Stimulated activated naive CD8-positive, alpha-beta T cell treated with anti-CD3 and anti-CD28 coated beads, Interleukin-15, amount 100 ng/mL, for 72 hours (primary cell): ENCODE measurements around the gene RNF224.

Experiments
- ATAC-seq: fragments of 150-1000 bp; cut with Tn5 transposase; 2 replicates; pipeline ENCODE4 v1.10.0; 2021; ENCODE audit warnings: mild to moderate bottlenecking, moderate library complexity
- DNase-seq, 2 donors: peaks; one replicate each; pipeline ENCODE4 v3.0.0; 2021 to 2022
- H3K27ac Mint-ChIP-seq, 2 donors: one replicate each; pipeline ENCODE4 v1.8.0; 2022; ENCODE audit warnings: mild to moderate bottlenecking in 2 of 2, mixed read lengths in 2 of 2, moderate library complexity in 2 of 2
- H3K27me3 Mint-ChIP-seq: one replicate; pipeline ENCODE4 v1.8.0; 2022; ENCODE audit warnings: mixed read lengths
- H3K4me1 Mint-ChIP-seq: one replicate; pipeline ENCODE4 v1.8.0; 2022; ENCODE audit warnings: mild to moderate bottlenecking, mixed read lengths
- H3K4me3 Mint-ChIP-seq, 2 donors: one replicate each; pipeline ENCODE4 v1.8.0; 2022; ENCODE audit warnings: mild to moderate bottlenecking in 2 of 2, mixed read lengths in 2 of 2, moderate library complexity in 1 of 2
- H3K9me3 Mint-ChIP-seq, 2 donors: one replicate each; pipeline ENCODE4 v1.8.0; 2022; ENCODE audit warnings: mixed read lengths in 2 of 2

Gene RNF224

DNA sequence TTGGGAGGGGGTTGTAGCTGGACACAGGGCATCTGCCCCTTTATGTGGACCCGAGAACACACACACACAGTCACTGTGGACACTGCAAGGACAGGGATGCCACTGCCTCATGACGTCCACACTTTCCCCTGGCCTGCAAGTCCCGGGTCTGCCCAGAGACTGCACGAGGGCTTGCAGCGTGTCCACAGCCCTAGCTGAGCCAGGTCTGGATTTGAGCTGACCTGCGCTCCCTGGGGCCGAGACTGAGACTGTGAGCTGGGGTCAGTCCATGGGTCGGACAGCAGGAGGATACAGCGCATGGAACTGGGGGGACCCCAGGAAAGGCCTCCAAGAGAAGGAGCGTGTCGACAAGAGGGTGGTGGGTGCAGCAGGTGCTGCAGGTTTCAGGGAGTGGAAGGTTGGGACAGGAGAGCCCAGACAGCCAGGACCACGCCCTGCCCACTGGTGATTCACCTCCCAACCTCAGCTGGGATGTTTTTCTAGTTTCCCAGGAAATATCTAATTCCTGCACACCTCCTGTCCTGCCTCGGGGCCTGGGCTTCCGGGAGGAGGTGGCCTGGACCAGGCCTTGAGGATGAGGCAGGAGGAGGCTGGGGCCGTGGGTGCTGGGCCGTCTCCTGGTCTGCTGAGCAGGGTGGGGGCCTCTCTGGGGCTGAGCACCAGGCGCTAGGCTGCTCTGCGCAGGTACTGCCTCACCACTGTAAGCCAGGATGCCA lies 806 bp upstream of the RNF224 start:
- no peak for ATAC-seq
- no peak overlapping the region for H3K27ac Mint-ChIP-seq
- no peaks in the 10 kb centered on the region for H3K9me3 Mint-ChIP-seq
- peaks cover 30% of the 10 kb centered on the region for H3K4me1 Mint-ChIP-seq
- H3K4me3 Mint-ChIP-seq = no peak overlapping the region
- peaks cover 28% of the 10 kb centered on the region for H3K27me3 Mint-ChIP-seq
- DNase-seq = no peak

DNA sequence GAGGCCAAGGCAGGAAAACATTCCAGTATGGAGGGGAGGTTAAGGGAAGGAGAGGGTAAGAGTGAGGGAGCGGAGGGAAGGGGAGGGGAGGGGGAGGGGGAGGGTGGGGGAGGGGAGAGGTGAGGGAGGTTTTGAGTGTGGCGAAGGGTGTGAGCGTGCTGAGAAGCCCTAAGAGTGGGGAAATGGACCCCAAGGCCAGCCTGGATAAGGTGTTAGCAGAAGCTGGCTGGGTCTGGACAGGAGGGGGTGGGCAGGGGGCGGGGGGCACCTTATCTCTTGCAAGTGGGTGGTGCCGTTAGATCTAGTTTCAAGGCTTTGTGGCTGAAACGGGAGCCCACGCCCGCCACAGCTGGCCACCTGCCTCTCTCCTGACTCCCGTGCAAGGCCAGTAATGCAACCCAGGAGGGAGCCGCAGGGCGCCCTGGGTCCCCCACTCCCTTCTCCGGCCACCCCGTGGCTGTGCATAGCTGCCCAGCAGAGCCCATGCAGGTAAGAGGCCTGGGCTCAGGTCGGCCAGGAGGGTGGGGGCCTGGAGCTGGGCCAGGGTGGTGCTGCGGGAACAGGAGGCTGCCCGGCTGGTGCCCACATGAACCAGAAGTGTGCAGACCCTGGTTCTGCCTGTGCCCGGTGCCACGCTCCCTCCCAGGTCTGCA lies 677 bp downstream of the RNF224 start:
- Mint-ChIP-seq H3K4me1 (peaks cover 26% of the 10 kb centered on the region), H3K4me3 (no peak overlapping the region), H3K9me3 (no peaks in the 10 kb centered on the region), H3K27ac (peak overlapping the region in 1 of 2 donors; percentile 57), H3K27me3 (peaks cover 38% of the 10 kb centered on the region)
- ATAC-seq (no peak), DNase-seq (no peak)

DNA sequence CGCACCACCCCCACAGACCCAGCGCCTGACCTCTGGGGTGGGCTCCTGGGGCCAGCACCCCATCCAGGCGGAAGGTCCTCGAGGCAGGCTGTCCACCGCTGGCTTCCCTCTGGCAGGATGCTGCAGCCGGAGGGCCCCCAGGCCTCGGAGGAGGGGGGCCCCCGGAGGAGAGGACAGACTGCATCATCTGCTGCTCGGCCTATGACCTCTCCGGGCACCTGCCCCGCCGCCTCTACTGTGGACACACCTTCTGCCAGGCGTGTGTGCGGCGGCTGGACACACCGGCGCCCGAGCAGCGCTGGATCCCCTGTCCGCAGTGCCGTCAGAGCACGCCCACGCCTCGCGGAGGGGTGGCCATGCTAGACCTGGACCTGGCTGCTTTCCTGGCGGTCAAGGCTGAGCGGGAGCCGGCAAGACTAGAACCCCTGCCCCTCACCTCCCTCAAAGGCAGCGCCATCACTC lies 1.2 kb downstream of the RNF224 start:
- DNase-seq (no peak), ATAC-seq (no peak)
- Mint-ChIP-seq H3K27ac (no peak overlapping the region), H3K4me1 (peaks cover 24% of the 10 kb centered on the region), H3K9me3 (no peaks in the 10 kb centered on the region), H3K4me3 (no peak overlapping the region), H3K27me3 (peaks cover 38% of the 10 kb centered on the region)

DNA sequence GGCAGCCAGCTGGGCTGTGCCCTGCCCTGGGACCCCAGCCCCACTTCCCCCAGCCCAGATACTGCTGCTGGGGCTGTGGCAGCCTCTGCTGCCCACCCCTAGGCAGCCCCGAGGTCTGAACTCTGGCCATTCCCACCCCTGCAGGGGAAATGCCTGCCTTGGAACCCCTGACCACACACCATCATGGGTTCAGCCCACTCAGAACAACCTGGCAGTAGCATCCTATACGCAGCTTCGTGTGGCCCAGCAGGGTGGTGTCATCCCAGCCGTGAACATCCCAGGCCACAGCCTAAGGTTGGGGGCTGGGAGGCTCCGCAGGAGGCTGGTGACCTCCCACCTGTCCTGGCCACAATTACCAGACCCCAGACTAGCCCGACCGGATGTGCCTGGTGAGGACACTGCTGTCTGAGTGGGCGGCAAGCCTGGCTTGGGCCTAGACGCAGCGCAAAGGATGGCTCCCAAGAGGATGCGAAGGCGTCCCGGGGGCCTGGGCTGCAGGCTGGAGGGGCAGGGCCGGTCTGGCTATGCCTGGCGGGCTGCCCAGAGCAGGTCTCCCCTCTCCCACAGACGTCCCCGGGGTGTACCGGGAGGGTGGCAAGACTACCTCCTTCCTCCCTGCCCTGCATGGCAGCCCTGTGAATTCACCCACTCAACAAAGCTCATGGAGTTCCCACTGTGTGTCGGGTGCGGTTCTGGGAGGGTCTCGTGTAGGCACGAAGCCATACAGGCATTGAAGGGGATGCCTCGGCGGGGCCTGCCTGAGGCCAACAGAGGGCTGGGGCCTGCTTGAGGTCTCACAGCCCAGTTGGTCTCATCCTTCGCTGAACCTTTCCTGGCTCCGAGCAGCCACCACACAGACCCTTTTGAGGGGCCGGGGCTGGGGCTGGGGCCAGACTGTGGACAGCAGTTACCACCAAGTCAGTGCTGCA lies 1.9 kb downstream of the RNF224 start:
- no peak for DNase-seq
- H3K4me3 Mint-ChIP-seq = no peak overlapping the region
- peaks cover 41% of the 10 kb centered on the region for H3K27me3 Mint-ChIP-seq
- H3K27ac Mint-ChIP-seq = no peak overlapping the region
- H3K9me3 Mint-ChIP-seq = no peaks in the 10 kb centered on the region
- no peak for ATAC-seq
- peaks cover 19% of the 10 kb centered on the region for H3K4me1 Mint-ChIP-seq

DNA sequence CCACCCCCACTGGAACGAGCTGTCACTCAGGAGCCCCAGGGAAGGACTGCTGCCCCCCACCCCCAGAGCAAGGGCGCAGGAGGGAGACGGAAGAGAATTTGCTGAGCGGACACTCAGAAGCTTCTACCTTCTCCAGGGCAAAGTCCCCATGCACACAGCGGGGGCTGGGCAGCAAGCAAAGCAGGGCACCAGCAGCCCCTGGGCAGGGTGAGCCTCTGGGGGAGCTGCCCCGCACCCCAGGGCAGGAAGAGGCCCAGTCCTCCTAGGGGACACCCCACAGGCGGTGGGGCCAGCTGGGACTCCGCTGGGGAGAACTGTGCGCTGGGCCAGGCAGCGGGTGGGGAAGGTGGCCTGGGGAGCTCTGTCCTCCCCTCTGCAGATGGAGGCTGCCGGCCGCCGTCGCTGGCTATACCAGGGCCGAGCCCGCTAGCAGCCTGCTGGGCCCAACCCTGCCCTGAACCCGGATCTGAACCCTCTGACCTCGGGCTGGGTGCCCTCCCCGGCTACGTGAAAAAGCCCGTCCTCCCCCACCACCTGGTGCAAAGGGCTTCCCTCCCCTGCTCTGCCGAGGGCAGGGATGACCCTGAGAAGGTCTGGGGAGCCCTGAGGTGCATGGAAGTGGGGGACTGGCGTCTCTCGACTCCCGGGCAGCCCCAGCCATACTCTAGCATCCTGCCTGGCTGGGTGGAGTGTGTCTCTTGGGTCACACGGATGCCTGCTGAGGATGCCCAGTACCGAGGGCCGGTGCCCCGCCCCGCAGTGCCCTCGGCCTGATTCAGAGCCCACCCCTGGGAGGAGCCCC lies 2.8 kb downstream of the RNF224 start:
- Mint-ChIP-seq H3K4me1 (peaks cover 17% of the 10 kb centered on the region), H3K27me3 (peaks cover 49% of the 10 kb centered on the region)
- DNase-seq = no peak

DNA sequence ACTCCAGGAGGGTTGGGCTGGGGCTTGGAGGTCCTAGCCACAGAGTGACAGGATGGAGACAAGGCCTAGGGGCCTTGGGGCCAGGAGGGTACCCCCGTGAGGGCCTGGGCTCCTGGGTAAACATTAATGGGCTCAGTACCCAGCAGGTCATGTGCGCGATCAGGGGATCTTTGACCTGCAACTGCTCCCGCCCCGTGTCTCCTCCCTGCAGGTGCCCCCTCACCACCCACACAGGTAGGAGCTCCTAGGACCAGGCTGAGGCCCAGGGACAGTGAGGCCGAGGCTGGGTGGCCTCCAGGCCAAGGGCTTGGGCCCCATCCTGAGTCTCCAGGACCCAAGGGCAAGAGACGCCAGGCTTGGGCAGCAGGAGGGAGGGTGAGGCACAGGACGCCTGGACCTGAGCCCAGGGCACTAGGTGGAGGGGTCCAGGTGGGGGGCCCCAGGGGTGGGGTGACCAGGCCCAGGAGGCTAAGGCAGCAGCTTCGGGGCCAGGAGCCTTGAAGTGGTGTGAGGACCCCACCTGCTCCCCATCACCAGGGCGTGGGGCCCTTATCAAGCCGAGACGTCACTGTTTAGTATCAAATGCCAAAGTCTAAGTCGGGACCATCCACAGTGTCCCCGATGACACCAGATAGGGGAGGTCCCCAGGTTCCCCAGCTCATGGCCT lies 3.5 kb downstream of the RNF224 start, which contains the start of gene SLC34A3:
SLC34A3 (plus strand) TSS at position 197 of the 667 bp plus-strand sequence. CDS start 802 bp downstream, outside the sequence.
- no peak for ATAC-seq
- H3K4me3 Mint-ChIP-seq = no peak within 1 kb of the TSS
- no peak for DNase-seq
- peaks cover 55% of the 10 kb centered on the region for H3K27me3 Mint-ChIP-seq
- no peak within 1 kb of the TSS for H3K27ac Mint-ChIP-seq
- peaks cover 16% of the 10 kb centered on the region for H3K4me1 Mint-ChIP-seq
- H3K9me3 Mint-ChIP-seq = no peaks in the 10 kb centered on the region

More for the DNA sequence above, 2.8 kb downstream of the RNF224 start:
- no peak for ATAC-seq
- Mint-ChIP-seq H3K27ac (no peak overlapping the region), H3K9me3 (no peaks in the 10 kb centered on the region), H3K4me3 (no peak overlapping the region)

DNA sequence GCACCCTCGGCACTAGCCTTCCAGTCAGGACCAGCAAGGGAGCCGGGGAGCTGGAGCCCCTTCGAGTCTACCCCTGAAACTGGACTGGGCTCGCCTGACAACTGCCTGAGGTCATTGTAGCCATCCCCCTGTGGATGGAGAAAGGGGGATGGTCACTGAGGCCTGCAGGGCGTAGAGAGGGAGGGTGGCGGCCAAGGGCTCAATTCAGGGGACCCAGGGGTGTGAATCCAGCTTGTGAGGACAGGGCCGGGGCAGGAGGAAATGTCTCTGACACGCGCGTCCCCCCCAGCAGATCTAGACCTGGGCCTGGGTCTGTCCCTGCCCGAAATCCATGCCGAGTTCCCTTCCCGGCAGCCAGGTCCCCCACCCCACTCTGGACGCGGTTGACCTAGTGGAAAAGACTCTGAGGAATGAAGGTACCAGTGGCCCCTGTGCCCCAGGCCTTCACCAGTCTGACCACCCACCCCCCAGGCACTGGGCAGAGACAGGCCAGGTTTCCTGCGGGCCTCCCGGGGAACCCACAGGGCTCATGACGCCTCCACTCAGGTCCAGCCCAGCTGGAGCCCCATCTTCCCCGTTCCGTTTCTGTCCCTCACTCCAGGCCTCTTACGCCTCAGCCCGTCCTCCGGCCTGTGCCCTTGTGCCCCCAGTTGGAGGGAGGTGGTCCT lies 4.2 kb downstream of the RNF224 start:
- Mint-ChIP-seq H3K4me3 (no peak overlapping the region), H3K27me3 (peaks cover 55% of the 10 kb centered on the region), H3K9me3 (no peaks in the 10 kb centered on the region), H3K4me1 (peaks cover 21% of the 10 kb centered on the region), H3K27ac (peak overlapping the region in 1 of 2 donors; percentile 59)
- DNase-seq (no peak), ATAC-seq (no peak)

DNA sequence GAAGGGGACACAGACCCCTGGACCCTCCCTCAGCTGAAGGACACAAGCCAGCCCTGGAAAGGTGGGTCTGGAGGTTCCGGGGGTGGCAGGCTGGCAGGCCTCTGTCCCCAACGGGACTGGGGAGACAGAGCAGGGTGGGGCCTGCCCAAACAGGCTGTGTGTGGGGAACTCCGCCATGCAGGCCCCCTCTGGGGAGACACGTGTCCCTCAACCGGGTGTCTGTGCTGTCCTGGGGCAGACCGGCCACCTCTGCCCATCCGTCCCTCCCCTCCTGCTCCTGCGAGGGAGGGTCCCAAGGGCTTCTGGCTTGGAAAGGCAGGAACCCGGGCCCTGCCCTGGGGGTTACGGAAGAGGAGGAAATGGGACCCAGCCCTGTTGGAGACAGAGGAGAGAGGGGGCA lies 4.8 kb downstream of the RNF224 start:
- DNase-seq (no peak), ATAC-seq (no peak)
- Mint-ChIP-seq H3K4me1 (peaks cover 27% of the 10 kb centered on the region), H3K27ac (no peak overlapping the region), H3K9me3 (no peaks in the 10 kb centered on the region), H3K4me3 (no peak overlapping the region), H3K27me3 (peaks cover 55% of the 10 kb centered on the region)

DNA sequence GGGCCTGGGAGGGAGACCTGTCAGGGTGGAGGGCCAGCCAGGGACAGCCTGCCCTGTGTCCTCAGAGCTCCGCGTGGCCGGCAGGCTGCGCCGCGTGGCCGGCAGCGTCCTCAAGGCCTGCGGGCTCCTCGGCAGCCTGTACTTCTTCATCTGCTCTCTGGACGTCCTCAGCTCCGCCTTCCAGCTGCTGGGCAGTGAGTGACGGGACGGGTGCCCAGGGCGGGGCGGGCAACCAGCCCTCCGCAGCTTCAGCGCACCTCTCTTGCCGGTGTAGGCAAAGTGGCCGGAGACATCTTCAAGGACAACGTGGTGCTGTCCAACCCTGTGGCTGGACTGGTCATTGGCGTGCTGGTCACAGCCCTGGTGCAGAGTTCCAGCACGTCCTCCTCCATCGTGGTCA lies 5.2 kb downstream of the RNF224 start:
- Mint-ChIP-seq H3K9me3 (no peaks in the 10 kb centered on the region), H3K27me3 (peaks cover 51% of the 10 kb centered on the region), H3K27ac (no peak overlapping the region), H3K4me1 (peaks cover 27% of the 10 kb centered on the region), H3K4me3 (no peak overlapping the region)
- DNase-seq (no peak), ATAC-seq (no peak)

DNA sequence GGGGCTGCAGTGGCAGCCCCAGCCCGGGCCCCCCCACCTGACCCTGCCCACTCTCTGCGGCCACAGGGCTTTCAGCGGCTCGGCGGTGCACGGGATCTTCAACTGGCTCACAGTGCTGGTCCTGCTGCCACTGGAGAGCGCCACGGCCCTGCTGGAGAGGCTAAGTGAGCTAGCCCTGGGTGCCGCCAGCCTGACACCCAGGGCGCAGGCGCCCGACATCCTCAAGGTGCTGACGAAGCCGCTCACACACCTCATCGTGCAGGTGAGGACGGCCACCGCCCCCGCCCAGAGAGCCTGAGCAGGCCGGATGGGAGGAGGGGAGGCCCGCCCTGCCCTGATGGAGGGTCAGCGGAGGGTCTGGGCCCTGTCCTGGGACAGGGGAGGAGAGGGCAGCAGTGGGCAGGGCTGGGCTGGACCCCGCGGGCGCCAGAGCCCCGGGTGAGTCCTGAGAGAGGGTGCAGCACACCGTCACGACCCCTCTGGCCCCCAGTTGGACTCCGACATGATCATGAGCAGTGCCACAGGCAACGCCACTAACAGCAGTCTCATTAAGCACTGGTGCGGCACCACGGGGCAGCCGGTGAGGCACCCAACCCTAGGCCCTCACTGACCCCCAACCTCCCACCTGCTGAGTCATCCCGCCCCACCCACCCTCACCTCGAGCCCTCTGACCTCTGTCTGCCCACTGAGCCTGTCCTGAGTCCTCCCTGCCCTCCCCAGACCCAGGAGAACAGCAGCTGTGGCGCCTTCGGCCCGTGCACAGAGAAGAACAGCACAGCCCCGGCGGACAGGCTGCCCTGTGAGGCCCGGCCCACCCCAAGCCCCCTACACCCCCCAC lies 6.1 kb downstream of the RNF224 start:
- Mint-ChIP-seq H3K27me3 (peaks cover 46% of the 10 kb centered on the region), H3K4me1 (peaks cover 32% of the 10 kb centered on the region)
- no peak for ATAC-seq

DNA sequence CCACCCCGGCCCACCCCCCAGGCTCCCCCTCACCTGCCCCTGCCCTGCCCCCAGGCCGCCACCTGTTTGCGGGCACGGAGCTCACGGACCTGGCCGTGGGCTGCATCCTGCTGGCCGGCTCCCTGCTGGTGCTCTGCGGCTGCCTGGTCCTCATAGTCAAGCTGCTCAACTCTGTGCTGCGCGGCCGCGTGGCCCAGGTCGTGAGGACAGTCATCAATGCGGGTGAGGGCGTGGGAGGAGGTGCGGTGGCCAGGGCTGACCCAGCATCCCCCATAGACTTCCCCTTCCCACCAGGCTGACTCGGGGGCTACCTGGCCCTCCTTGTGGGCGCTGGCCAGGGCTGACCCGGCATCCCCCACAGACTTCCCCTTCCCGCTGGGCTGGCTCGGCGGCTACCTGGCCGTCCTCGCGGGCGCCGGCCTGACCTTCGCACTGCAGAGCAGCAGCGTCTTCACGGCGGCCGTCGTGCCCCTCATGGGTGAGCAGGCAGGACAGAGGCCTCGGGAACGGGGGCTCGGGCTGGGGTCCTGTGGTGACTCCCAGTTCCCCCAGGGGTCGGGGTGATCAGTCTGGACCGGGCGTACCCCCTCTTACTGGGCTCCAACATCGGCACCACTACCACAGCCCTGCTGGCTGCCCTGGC lies 6.9 kb downstream of the RNF224 start:
- Mint-ChIP-seq H3K4me3 (no peak overlapping the region), H3K27ac (no peak overlapping the region), H3K9me3 (no peaks in the 10 kb centered on the region), H3K4me1 (peaks cover 40% of the 10 kb centered on the region), H3K27me3 (peaks cover 41% of the 10 kb centered on the region)
- ATAC-seq (no peak), DNase-seq (no peak)

More for the DNA sequence above, 6.1 kb downstream of the RNF224 start:
- no peak overlapping the region for H3K27ac Mint-ChIP-seq
- no peaks in the 10 kb centered on the region for H3K9me3 Mint-ChIP-seq
- no peak for DNase-seq
- no peak overlapping the region for H3K4me3 Mint-ChIP-seq

DNA sequence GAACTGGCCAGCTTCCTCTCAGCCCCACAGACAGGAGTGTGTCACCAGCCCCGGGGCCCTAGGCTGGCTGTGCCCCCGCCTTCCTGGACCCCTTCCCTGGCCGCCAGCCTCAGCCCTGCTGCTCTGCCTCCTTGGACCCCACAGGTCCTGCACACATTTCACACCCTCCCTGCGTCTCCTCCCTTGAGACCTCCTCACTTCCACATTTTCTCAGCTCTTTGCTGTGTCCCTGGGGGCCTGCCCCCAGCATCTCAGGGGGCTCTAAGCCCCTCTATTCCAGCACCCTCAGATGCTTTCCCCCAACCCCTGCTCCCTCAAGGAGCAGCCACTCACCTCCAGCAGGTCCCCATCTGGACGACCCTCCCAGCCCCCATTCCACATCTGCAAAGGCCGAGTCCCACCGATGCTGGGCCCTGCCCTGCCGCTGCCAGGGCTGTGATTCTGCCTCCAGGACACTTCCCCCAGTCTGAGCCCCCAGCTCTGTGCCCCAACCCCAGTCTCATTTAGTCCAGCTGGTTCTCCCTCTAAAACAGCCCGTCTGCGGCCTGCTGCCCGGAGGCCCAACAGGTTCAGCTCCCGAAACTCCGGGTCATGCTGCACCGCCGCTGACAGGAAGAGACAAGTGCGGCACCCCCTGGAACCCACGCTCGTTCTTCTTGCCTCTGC lies 7.6 kb downstream of the RNF224 start:
- no peak overlapping the region for H3K4me3 Mint-ChIP-seq
- peaks cover 46% of the 10 kb centered on the region for H3K4me1 Mint-ChIP-seq
- DNase-seq (no peak), ATAC-seq (no peak)
- H3K27me3 Mint-ChIP-seq = peaks cover 34% of the 10 kb centered on the region
- H3K27ac Mint-ChIP-seq = peak overlapping the region in 1 of 2 donors; percentile 28
- H3K9me3 Mint-ChIP-seq = no peaks in the 10 kb centered on the region
